Astrocyte (in vitro differentiated cells and primary cell): Measurements from ENCODE around the gene B4GALT4. TPM values are rescaled to one million over a fixed set of nuclear protein-coding genes. Genes with fewer than 3 reads are reported as not detected.

ENCODE experiments used
- DNase-seq: peaks from one replicate; pipeline ENCODE4 v3.0.0-alpha.2; 2010; ENCODE audit warnings: low read depth
- FAIRE-seq: peaks from 2 replicates; lab custom pipeline; 2011; peaks lifted over from hg19 to GRCh38; lab: Jason Lieb, UNC
- H2AFZ ChIP-seq: 2 replicates; pipeline ENCODE4 v1.6.0; 2012; ENCODE audit warnings: low read depth, low read length, inconsistent platforms
- H3K27ac ChIP-seq: 2 replicates; pipeline ENCODE4 v1.5.1; 2011; ENCODE audit warnings: low read depth, low read length, inconsistent platforms
- H3K27me3 ChIP-seq: 2 replicates; pipeline ENCODE4 v1.6.0; 2011; ENCODE audit warnings: low read length, inconsistent platforms; ENCODE audit not compliant: insufficient read depth
- H3K36me3 ChIP-seq: 2 replicates; pipeline ENCODE4 v1.5.1; 2011; ENCODE audit warnings: low read length, inconsistent platforms; ENCODE audit not compliant: insufficient read depth
- H3K4me1 ChIP-seq: 2 replicates; pipeline ENCODE4 v1.5.1; 2011; ENCODE audit warnings: low read length, inconsistent platforms; ENCODE audit not compliant: insufficient read depth
- H3K4me2 ChIP-seq: 2 replicates; pipeline ENCODE4 v1.6.0; 2012; ENCODE audit warnings: low read length, inconsistent platforms
- H3K4me3 ChIP-seq: 2 replicates; pipeline ENCODE4 v1.5.1; 2011; ENCODE audit warnings: low read depth, mild to moderate bottlenecking, low read length, inconsistent platforms; ENCODE audit not compliant: insufficient read depth
- H3K79me2 ChIP-seq: 2 replicates; pipeline ENCODE4 v1.6.0; 2012; ENCODE audit warnings: mild to moderate bottlenecking, low read length, inconsistent platforms; ENCODE audit not compliant: insufficient read depth
- H3K9ac ChIP-seq: 2 replicates; pipeline ENCODE4 v1.6.0; 2012; ENCODE audit warnings: mild to moderate bottlenecking, low read length, inconsistent platforms
- H3K9me3 ChIP-seq: 2 replicates; pipeline ENCODE4 v1.5.1; 2012; ENCODE audit warnings: low read depth, mild to moderate bottlenecking, low read length, inconsistent platforms; ENCODE audit not compliant: insufficient read depth
- H4K20me1 ChIP-seq: 2 replicates; pipeline ENCODE4 v1.6.0; 2012; ENCODE audit warnings: low read length, inconsistent platforms; ENCODE audit not compliant: insufficient read depth
- H3K27ac Mint-ChIP-seq: one replicate; pipeline ENCODE4 v1.8.0; 2021; ENCODE audit warnings: mild to moderate bottlenecking, mixed read lengths; ENCODE audit not compliant: unreplicated experiment
- H3K27me3 Mint-ChIP-seq: one replicate; pipeline ENCODE4 v1.8.0; 2021; ENCODE audit warnings: low read depth, mixed read lengths; ENCODE audit not compliant: unreplicated experiment
- H3K36me3 Mint-ChIP-seq: one replicate; pipeline ENCODE4 v1.8.0; 2021; ENCODE audit warnings: low read depth, mixed read lengths; ENCODE audit not compliant: unreplicated experiment
- H3K4me1 Mint-ChIP-seq: one replicate; pipeline ENCODE4 v1.8.0; 2021; ENCODE audit warnings: low read depth, mixed read lengths; ENCODE audit not compliant: unreplicated experiment
- H3K4me3 Mint-ChIP-seq: one replicate; pipeline ENCODE4 v1.8.0; 2021; ENCODE audit warnings: mild to moderate bottlenecking, moderate library complexity, mixed read lengths; ENCODE audit not compliant: unreplicated experiment
- H3K9me3 Mint-ChIP-seq: one replicate; pipeline ENCODE4 v1.8.0; 2021; ENCODE audit warnings: mild to moderate bottlenecking, mixed read lengths; ENCODE audit not compliant: unreplicated experiment
- EZH2 ChIP-seq: IDR thresholded peaks from 2 replicates; pipeline ENCODE4 v1.6.1; 2012; ENCODE audit warnings: mild to moderate bottlenecking, low read length, inconsistent platforms; ENCODE audit not compliant: insufficient read depth
- total RNA-seq: library from RNA; stranded (reverse); gene quantifications from 2 replicates; pipeline ENCODE4 v1.2.1, GENCODE V29; 2021
- TF ChIP-seq, protein P1 (sequence below): IDR thresholded peaks from 2 replicates; pipeline ENCODE4 v1.5.1; 2011; ENCODE audit warnings: low read depth, mild to moderate bottlenecking, inconsistent platforms, low read length, moderate library complexity; ENCODE audit not compliant: insufficient read depth

Gene B4GALT4
- total RNA-seq, 1 donor from 2014 or later, result 36.7 TPM

DNA sequence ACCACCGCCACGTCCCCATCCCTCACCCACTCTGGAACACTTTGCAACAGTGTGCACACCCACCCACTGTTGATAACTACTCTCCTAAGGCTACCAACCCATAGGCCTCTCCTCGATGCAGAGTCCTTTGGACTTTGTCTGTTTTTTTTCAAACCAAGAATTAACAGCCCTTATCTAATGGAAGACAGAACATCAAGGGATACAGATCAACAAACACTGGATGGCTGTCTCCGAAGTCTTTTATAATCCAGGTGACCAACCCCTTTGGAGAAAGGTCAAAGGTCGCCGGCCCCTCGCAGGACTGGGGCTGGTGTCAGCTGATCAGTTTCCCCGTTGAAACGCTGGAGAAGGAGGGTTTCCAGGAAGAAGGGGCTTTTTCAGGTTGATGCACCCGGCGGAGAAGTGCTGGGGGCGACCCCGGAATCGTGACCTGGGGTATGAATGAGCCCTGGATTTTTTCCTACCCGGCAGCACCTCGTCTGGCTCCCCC is 532 bp downstream of the B4GALT4 start:
- FAIRE-seq, result no peak
- H3K9ac ChIP-seq, result peak overlapping the region; percentile 88
- peak overlapping the region; percentile 48 for H2AFZ ChIP-seq

GRCh38 chr3:119239206-119239820 is 1.4 kb downstream of the B4GALT4 start:
- peaks cover 17% of the 10 kb centered on the region for H3K4me1 ChIP-seq
- peak overlapping the region; percentile 88 for H3K9ac ChIP-seq
- TF ChIP-seq, protein P1, sequence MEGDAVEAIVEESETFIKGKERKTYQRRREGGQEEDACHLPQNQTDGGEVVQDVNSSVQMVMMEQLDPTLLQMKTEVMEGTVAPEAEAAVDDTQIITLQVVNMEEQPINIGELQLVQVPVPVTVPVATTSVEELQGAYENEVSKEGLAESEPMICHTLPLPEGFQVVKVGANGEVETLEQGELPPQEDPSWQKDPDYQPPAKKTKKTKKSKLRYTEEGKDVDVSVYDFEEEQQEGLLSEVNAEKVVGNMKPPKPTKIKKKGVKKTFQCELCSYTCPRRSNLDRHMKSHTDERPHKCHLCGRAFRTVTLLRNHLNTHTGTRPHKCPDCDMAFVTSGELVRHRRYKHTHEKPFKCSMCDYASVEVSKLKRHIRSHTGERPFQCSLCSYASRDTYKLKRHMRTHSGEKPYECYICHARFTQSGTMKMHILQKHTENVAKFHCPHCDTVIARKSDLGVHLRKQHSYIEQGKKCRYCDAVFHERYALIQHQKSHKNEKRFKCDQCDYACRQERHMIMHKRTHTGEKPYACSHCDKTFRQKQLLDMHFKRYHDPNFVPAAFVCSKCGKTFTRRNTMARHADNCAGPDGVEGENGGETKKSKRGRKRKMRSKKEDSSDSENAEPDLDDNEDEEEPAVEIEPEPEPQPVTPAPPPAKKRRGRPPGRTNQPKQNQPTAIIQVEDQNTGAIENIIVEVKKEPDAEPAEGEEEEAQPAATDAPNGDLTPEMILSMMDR, result no peak
- no peak for TF ChIP-seq EZH2
- no peaks in the 10 kb centered on the region for H3K9me3 ChIP-seq
- H3K4me3 Mint-ChIP-seq, result peak overlapping the region; percentile 87
- H2AFZ ChIP-seq, result no peak overlapping the region
- H3K36me3 ChIP-seq, result peaks cover 11% of the 10 kb centered on the region
- no peaks in the 10 kb centered on the region for H3K9me3 Mint-ChIP-seq
- H3K36me3 Mint-ChIP-seq, result peaks cover 4% of the 10 kb centered on the region
- FAIRE-seq (no peak), DNase-seq (no peak)
- no peaks in the 10 kb centered on the region for H4K20me1 ChIP-seq
- peaks cover 32% of the 10 kb centered on the region for H3K79me2 ChIP-seq
- peak overlapping the region; percentile 35 for H3K27ac Mint-ChIP-seq
- H3K4me3 ChIP-seq, result peak overlapping the region; percentile 74
- H3K27me3 Mint-ChIP-seq, result no peaks in the 10 kb centered on the region
- H3K27me3 ChIP-seq, result no peaks in the 10 kb centered on the region
- H3K27ac ChIP-seq, result peak overlapping the region; percentile 14
- H3K4me1 Mint-ChIP-seq, result peaks cover 21% of the 10 kb centered on the region
- peak overlapping the region; percentile 90 for H3K4me2 ChIP-seq

More for the DNA sequence above, 532 bp downstream of the B4GALT4 start:
- H3K9me3 ChIP-seq, result no peaks in the 10 kb centered on the region
- Mint-ChIP-seq H3K36me3 (peaks cover 4% of the 10 kb centered on the region), H3K9me3 (no peaks in the 10 kb centered on the region), H3K27ac (peak overlapping the region; percentile 35), H3K27me3 (no peaks in the 10 kb centered on the region), H3K4me1 (peaks cover 14% of the 10 kb centered on the region), H3K4me3 (peak overlapping the region; percentile 87)
- H3K79me2 ChIP-seq, result peaks cover 30% of the 10 kb centered on the region
- no peaks in the 10 kb centered on the region for H4K20me1 ChIP-seq
- peaks cover 7% of the 10 kb centered on the region for H3K36me3 ChIP-seq
- TF ChIP-seq, protein P1, result no peak
- no peak for TF ChIP-seq EZH2
- peak overlapping the region; percentile 74 for H3K4me3 ChIP-seq
- H3K4me2 ChIP-seq, result peak overlapping the region; percentile 90
- peaks cover 13% of the 10 kb centered on the region for H3K4me1 ChIP-seq
- H3K27me3 ChIP-seq, result no peaks in the 10 kb centered on the region
- peak overlapping the region; percentile 82 for H3K27ac ChIP-seq
- DNase-seq, result no peak

DNA sequence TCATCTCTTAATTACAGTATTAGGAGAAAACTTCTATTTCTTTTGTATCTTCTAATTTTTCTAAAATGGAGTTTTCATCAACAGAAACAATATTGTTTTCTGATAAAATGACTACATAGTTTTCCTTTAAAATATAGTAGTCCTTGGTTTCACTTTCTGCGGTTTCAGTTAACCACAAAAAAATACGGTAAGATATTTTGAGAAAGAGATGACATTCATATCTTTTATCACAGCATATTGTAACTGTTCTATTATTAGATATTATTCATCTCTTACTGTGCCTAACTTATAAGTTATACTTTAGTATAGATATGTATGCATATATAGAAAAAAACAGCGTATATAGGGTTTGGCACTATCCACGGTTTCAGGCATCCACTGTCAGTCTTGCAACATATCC is 2.3 kb downstream of the B4GALT4 start:
- DNase-seq, result no peak
- Histone ChIP-seq H3K9me3 (no peaks in the 10 kb centered on the region), H3K4me2 (peak overlapping the region; percentile 42), H3K4me3 (no peak overlapping the region), H3K27me3 (no peaks in the 10 kb centered on the region), H3K4me1 (peaks cover 17% of the 10 kb centered on the region), H3K36me3 (peaks cover 11% of the 10 kb centered on the region), H3K9ac (no peak overlapping the region), H4K20me1 (no peaks in the 10 kb centered on the region), H3K27ac (peak overlapping the region; percentile 7), H3K79me2 (peaks cover 32% of the 10 kb centered on the region), H2AFZ (no peak overlapping the region)
- TF ChIP-seq EZH2, result no peak
- TF ChIP-seq, protein P1, result no peak
- no peak for FAIRE-seq
- Mint-ChIP-seq H3K27ac (no peak overlapping the region), H3K27me3 (no peaks in the 10 kb centered on the region), H3K4me3 (no peak overlapping the region), H3K9me3 (no peaks in the 10 kb centered on the region), H3K36me3 (peaks cover 8% of the 10 kb centered on the region), H3K4me1 (peaks cover 21% of the 10 kb centered on the region)
